Mesendoderm (in vitro differentiated cells): ENCODE measurements around the gene DLX2.

Experiments
- DNase-seq: peaks from one replicate; pipeline ENCODE4 v3.0.0; 2013
- H2AK5ac ChIP-seq: 2 replicates; pipeline ENCODE4 v1.6.1; 2013; ENCODE audit warnings: low read length, inconsistent platforms
- H2BK120ac ChIP-seq: 2 replicates; pipeline ENCODE4 v1.6.1; 2013; ENCODE audit warnings: low read depth, mild to moderate bottlenecking, low read length, moderate library complexity, mixed read lengths
- H2BK15ac ChIP-seq: replicated peaks from 2 replicates; pipeline ENCODE4 v1.6.1; 2013; ENCODE audit warnings: low read depth, mild to moderate bottlenecking, moderate library complexity
- H2BK5ac ChIP-seq: 2 replicates; pipeline ENCODE4 v1.6.1; 2013; ENCODE audit warnings: low read length, inconsistent platforms
- H3K18ac ChIP-seq: 2 replicates; pipeline ENCODE4 v1.6.1; 2013; ENCODE audit warnings: mild to moderate bottlenecking, low read length, mixed read lengths
- H3K23ac ChIP-seq: one replicate; pipeline ENCODE4 v1.6.1; 2013; ENCODE audit warnings: low read length
- H3K27ac ChIP-seq: 2 replicates; pipeline ENCODE4 v1.5.1; 2013; ENCODE audit warnings: low read depth, mild to moderate bottlenecking, inconsistent platforms, low read length, moderate library complexity
- H3K27me3 ChIP-seq: 2 replicates; pipeline ENCODE4 v1.6.1; 2013; ENCODE audit warnings: low read length, control low read depth, mild to moderate bottlenecking, inconsistent platforms; ENCODE audit not compliant: insufficient read depth, poor library complexity
- H3K36me3 ChIP-seq: 2 replicates; pipeline ENCODE4 v1.6.1; 2013; ENCODE audit warnings: low read length, inconsistent platforms; ENCODE audit not compliant: control insufficient read depth, insufficient read depth
- H3K4ac ChIP-seq: one replicate; pipeline ENCODE4 v1.6.1; 2013; ENCODE audit warnings: low read depth, mild to moderate bottlenecking, low read length, moderate library complexity
- H3K4me1 ChIP-seq: 2 replicates; pipeline ENCODE4 v1.6.1; 2013; ENCODE audit warnings: low read depth, low read length, inconsistent platforms; ENCODE audit not compliant: control insufficient read depth
- H3K4me2 ChIP-seq: 2 replicates; pipeline ENCODE4 v1.6.1; 2013; ENCODE audit warnings: low read length
- H3K4me3 ChIP-seq: 2 replicates; pipeline ENCODE4 v1.5.1; 2013; ENCODE audit warnings: mild to moderate bottlenecking, low read length
- H3K56ac ChIP-seq: one replicate; pipeline ENCODE4 v1.6.1; 2013; ENCODE audit warnings: low read length
- H3K79me1 ChIP-seq: 2 replicates; pipeline ENCODE4 v1.6.1; 2013; ENCODE audit warnings: low read length, inconsistent platforms
- H3K79me2 ChIP-seq: 2 replicates; pipeline ENCODE4 v1.6.1; 2013; ENCODE audit warnings: mild to moderate bottlenecking, low read length; ENCODE audit not compliant: control insufficient read depth, insufficient read depth
- H3K9ac ChIP-seq: 2 replicates; pipeline ENCODE4 v1.6.1; 2013; ENCODE audit warnings: low read length, inconsistent platforms
- H4K5ac ChIP-seq: one replicate; pipeline ENCODE4 v1.6.1; 2013; ENCODE audit warnings: low read length
- H4K8ac ChIP-seq: one replicate; pipeline ENCODE4 v1.6.1; 2013; ENCODE audit warnings: low read depth, mild to moderate bottlenecking, control low read depth, low read length, moderate library complexity
- WGBS: extraction: QIAGEN DNeasy Blood & Tissue Kit; methylation state at CpG from one replicate; pipeline ENCODE4 v1.1.7; 2013; ENCODE audit warnings: low lambda C conversion rate, missing lambda C conversion rate; ENCODE audit not compliant: insufficient coverage; ENCODE audit errors: extremely low coverage; 5-methylcytosine and 5-hydroxymethylcytosine counted together

Gene DLX2

DNA sequence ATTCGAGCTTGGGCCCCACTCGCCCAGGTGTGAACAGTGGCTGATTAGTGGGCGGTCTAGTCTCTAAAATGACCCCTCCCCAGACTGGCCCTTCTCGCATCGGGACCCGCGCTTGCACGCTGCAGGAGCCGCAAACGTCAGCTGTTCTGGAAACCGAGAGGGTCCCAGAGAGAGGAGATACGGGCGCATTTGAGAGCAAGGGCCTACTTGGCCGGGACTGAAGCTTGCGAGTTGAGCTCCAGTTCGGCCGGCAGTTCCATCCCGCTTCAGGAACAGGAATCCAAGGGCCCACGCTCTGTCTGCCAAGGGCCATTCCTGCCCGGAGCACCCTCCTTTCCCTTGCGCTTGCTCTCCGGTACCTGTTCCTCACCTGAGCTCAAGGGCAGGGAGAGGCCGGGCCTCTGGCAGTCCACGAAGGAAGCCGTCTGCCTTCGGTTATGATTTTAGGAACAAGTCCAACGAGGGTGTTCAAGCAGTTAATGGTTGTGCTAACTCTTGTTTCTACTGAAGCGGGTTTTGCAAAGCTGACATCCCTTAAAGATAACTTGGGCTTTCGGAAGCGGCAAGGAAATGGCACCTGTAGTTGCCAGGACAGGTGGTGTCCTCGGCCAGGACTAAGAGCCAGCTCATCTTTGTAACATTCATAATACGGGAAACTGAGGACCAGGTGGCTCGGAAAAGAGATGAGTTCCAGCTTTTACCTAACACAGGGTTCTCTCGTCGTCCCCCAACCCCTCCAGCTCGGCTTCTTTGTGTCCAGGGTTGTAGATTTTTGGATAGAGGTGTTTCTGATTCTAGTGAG is 21.3 kb downstream of the DLX2 start:
- H2AK5ac ChIP-seq = no peak overlapping the region
- no peak overlapping the region for H3K4ac ChIP-seq
- H3K79me1 ChIP-seq = no peaks in the 10 kb centered on the region
- DNase-seq = peak; percentile 42
- H4K5ac ChIP-seq = no peak overlapping the region
- no peaks in the 10 kb centered on the region for H3K36me3 ChIP-seq
- H2BK15ac ChIP-seq = no peak overlapping the region
- H3K27me3 ChIP-seq = peaks cover 53% of the 10 kb centered on the region
- no CpG with 5 or more reads among the region's 36 CpGs for WGBS
- H4K8ac ChIP-seq = no peak overlapping the region
- no peaks in the 10 kb centered on the region for H3K4me1 ChIP-seq
- H3K56ac ChIP-seq = no peak overlapping the region
- H3K27ac ChIP-seq = no peak overlapping the region
- no peak overlapping the region for H3K9ac ChIP-seq
- H3K18ac ChIP-seq = no peak overlapping the region
- no peak overlapping the region for H3K4me3 ChIP-seq
- H2BK120ac ChIP-seq = no peak overlapping the region
- no peak overlapping the region for H2BK5ac ChIP-seq
- H3K4me2 ChIP-seq = no peak overlapping the region
- H3K23ac ChIP-seq = no peak overlapping the region
- no peaks in the 10 kb centered on the region for H3K79me2 ChIP-seq

DNA sequence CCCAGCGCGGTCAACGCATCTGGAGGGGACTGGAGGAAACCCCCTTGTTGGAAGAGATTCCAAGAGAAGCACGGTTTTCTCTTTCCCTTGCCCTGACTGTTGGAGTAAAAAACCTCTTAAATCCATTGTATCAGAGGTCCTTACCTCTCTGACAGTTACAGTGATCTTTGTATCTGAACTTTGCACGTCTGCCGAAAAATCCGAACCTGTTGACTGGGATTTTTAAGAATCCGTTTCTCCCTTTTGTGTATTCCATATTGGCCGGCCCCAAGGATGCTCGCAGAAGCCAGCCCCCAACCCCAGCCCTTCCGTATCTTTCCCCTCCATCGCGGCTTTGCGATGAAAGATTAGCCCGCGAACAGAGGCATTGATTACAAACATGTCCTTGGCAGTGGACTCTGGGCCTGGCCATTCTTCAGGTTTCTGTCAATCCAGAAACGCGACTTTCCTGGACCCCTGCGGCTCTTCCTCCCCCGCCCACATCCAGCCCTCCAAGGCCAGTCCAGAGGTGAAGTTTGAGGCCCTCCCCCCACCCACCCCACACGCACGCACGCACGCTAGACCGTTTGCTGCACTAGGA is 22.0 kb downstream of the DLX2 start:
- Histone ChIP-seq H3K79me1 (no peaks in the 10 kb centered on the region), H3K9ac (no peak overlapping the region), H2BK5ac (no peak overlapping the region), H3K79me2 (no peaks in the 10 kb centered on the region), H2BK15ac (no peak overlapping the region), H3K36me3 (no peaks in the 10 kb centered on the region), H3K56ac (no peak overlapping the region), H3K27me3 (peaks cover 49% of the 10 kb centered on the region), H4K5ac (no peak overlapping the region), H3K23ac (no peak overlapping the region), H3K4ac (no peak overlapping the region), H4K8ac (no peak overlapping the region), H3K18ac (no peak overlapping the region), H2AK5ac (no peak overlapping the region), H2BK120ac (no peak overlapping the region), H3K4me3 (no peak overlapping the region), H3K4me1 (no peaks in the 10 kb centered on the region), H3K27ac (no peak overlapping the region), H3K4me2 (no peak overlapping the region)
- DNase-seq = peak; percentile 39
- no CpG with 5 or more reads among the region's 25 CpGs for WGBS

DNA sequence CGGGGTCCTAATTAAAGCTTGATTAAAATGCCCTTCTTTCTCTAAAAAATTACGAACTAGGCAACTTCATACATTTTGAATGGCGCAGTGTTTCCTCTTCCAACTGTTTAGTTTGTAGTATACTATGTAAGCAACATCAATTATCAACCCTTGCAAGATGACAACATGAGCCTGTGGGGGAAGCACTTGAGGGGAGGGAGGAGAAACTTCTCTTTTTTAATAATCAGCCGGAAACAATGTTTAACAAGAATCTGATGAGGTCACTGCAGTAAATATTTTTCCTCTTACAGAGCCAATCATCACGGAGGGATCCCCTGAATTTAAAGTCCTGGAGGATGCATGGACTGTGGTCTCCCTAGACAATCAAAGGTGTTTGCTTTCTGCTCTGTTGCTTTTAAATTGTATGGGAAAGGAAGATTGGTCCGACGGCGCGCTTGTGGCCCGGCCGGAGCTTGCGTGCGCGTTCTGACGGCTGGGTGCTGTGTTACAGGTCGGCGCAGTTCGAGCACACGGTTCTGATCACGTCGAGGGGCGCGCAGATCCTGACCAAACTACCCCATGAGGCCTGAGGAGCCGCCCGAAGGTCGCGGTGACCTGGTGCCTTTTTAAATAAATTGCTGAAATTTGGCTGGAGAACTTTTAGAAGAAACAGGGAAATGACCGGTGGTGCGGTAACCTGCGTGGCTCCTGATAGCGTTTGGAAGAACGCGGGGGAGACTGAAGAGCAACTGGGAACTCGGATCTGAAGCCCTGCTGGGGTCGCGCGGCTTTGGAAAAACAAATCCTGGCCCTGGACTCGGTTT is 22.7 kb downstream of the DLX2 start:
- no CpG with 5 or more reads among the region's 38 CpGs for WGBS
- Histone ChIP-seq H3K4me2 (no peak overlapping the region), H3K36me3 (no peaks in the 10 kb centered on the region), H3K56ac (no peak overlapping the region), H2BK5ac (no peak overlapping the region), H4K5ac (no peak overlapping the region), H2BK120ac (no peak overlapping the region), H3K27me3 (peaks cover 49% of the 10 kb centered on the region), H3K4me1 (no peaks in the 10 kb centered on the region), H4K8ac (no peak overlapping the region), H3K4ac (no peak overlapping the region), H3K4me3 (no peak overlapping the region), H3K27ac (no peak overlapping the region), H3K9ac (no peak overlapping the region), H3K23ac (peak overlapping the region; percentile 83), H2AK5ac (no peak overlapping the region), H2BK15ac (no peak overlapping the region), H3K18ac (no peak overlapping the region), H3K79me2 (no peaks in the 10 kb centered on the region), H3K79me1 (no peaks in the 10 kb centered on the region)
- DNase-seq = no peak

DNA sequence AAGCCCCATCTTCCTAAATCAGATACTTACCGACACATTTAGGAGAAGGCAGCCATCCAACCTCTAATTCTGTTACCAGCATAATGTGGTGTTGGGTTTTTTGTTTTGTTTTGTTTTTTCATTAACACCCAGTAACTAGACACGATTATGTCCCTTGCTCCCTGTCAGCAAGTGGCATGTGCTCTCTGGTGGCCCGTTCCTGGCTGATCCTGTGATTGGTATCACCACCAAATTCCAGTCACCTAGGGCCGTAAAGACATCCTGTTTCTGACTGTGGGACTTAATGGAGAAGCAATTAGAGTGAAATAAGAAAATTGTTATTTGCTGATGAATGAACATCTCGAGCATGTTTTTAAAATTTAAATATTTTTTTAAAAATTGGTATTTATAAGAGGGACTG is 23.3 kb downstream of the DLX2 start:
- H2BK120ac ChIP-seq = no peak overlapping the region
- DNase-seq = peak; percentile 56
- no peaks in the 10 kb centered on the region for H3K79me2 ChIP-seq
- H3K4ac ChIP-seq = no peak overlapping the region
- no peaks in the 10 kb centered on the region for H3K79me1 ChIP-seq
- no peak overlapping the region for H2BK15ac ChIP-seq
- peaks cover 49% of the 10 kb centered on the region for H3K27me3 ChIP-seq
- no peak overlapping the region for H3K27ac ChIP-seq
- no peak overlapping the region for H3K56ac ChIP-seq
- no peak overlapping the region for H3K23ac ChIP-seq
- no peak overlapping the region for H2BK5ac ChIP-seq
- H3K4me2 ChIP-seq = no peak overlapping the region
- H3K4me3 ChIP-seq = no peak overlapping the region
- H3K36me3 ChIP-seq = no peaks in the 10 kb centered on the region
- no peak overlapping the region for H3K9ac ChIP-seq
- H3K4me1 ChIP-seq = no peaks in the 10 kb centered on the region
- no peak overlapping the region for H4K8ac ChIP-seq
- H4K5ac ChIP-seq = no peak overlapping the region
- no peak overlapping the region for H2AK5ac ChIP-seq
- 100% methylated on average over 1 of the region's 5 CpGs for WGBS
- no peak overlapping the region for H3K18ac ChIP-seq

DNA sequence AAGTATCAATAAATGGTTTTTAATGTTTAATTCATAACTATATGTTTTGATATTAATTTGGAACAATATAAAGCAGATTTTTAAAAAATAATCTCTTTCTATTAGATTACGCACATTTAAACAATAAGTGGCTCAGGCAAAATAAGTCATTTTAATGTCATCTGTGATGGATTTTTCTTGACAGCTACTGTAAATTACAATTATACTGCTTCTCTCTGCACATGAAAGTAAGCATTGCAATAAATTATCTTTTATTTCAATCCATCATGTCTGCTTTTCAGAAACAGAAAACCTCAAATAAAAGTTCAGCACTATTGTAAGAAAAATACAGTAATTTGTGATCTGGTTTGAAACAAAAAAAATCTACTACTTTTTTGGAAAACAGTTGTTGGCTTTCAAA is 28.4 kb downstream of the DLX2 start:
- Histone ChIP-seq H3K4me2 (no peak overlapping the region), H2BK120ac (no peak overlapping the region), H3K27me3 (peaks cover 4% of the 10 kb centered on the region), H3K9ac (no peak overlapping the region), H3K18ac (no peak overlapping the region), H2AK5ac (no peak overlapping the region), H3K79me1 (no peaks in the 10 kb centered on the region), H3K79me2 (no peaks in the 10 kb centered on the region), H4K8ac (no peak overlapping the region), H2BK5ac (no peak overlapping the region), H3K4me3 (no peak overlapping the region), H3K36me3 (no peaks in the 10 kb centered on the region), H3K27ac (no peak overlapping the region), H3K23ac (no peak overlapping the region), H3K56ac (no peak overlapping the region), H3K4ac (no peak overlapping the region), H3K4me1 (no peaks in the 10 kb centered on the region), H2BK15ac (no peak overlapping the region), H4K5ac (no peak overlapping the region)
- no peak for DNase-seq
- no CpG with 5 or more reads among the region's 1 CpG for WGBS
